Measurements from ENCODE around the gene SNW1.

DNA sequence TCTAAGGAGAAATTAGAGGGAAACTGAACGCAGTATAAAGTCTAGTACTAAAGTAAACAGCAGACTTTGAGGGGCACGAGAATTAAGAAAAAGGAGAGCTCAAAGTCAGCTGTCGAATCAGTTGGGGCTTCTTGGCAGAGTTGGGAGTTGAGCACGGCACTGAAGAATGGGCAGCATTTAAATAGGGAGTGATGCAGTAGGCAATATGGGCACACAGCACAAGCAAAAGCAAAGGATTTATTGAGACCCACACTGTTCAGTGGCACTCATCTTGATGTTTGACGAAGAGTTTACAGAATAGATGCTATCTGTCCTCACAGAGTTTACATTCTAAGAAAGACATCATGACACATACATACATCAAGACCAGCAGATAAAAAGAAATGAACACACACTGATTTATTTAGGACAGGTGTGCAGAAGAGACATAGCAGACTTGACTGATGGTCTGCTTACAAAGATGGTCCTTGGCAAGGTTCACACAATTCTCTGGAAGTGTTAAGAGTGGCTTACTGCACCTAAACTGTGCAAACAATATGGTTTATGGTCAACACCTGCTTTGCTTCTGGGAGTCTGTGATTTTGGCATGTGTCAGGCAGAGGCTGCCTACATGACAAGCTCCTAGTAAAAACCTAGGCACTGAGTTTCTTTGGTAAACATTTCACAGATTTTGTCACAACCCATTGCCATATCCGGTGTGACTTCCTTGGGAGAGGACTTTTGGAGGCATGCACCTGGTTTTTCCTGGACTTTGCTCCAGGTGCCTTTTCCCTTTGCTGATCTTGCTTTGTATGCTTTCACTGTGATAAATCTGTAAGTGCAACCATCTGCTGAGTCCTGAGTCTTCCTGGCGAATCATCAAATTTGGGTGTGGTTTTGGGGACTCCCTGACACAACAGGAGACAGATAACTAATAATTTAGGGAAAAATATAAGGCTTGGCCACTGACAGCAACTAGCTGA is 79.5 kb downstream of the SNW1 start:
- TF ChIP-seq, protein P1, sequence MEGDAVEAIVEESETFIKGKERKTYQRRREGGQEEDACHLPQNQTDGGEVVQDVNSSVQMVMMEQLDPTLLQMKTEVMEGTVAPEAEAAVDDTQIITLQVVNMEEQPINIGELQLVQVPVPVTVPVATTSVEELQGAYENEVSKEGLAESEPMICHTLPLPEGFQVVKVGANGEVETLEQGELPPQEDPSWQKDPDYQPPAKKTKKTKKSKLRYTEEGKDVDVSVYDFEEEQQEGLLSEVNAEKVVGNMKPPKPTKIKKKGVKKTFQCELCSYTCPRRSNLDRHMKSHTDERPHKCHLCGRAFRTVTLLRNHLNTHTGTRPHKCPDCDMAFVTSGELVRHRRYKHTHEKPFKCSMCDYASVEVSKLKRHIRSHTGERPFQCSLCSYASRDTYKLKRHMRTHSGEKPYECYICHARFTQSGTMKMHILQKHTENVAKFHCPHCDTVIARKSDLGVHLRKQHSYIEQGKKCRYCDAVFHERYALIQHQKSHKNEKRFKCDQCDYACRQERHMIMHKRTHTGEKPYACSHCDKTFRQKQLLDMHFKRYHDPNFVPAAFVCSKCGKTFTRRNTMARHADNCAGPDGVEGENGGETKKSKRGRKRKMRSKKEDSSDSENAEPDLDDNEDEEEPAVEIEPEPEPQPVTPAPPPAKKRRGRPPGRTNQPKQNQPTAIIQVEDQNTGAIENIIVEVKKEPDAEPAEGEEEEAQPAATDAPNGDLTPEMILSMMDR (conservative IDR thresholded peaks at IDR 0.05) = no peak
- no peak for TF ChIP-seq EZH2 (IDR thresholded peaks at IDR 0.05; ENCODE audit: low read depth)

Measured in PC-9 (cell line).